HepG2 (cell line): ENCODE results near the gene AGBL2. TPM values are rescaled to one million over a fixed set of nuclear protein-coding genes. Genes with fewer than 3 reads are reported as not detected.

Experiments
- AKNA ChIP-seq: sonication (generic); formaldehyde crosslinking; IDR thresholded peaks from 2 replicates; pipeline ENCODE4 v1.4.0; 2020; ENCODE audit warnings: missing genetic modification reagents, borderline replicate concordance
- CBX5 ChIP-seq: sonication (generic); formaldehyde crosslinking; IDR thresholded peaks from 2 replicates; pipeline ENCODE4 v1.4.0; 2020; ENCODE audit warnings: missing genetic modification reagents, borderline replicate concordance
- DRAP1 ChIP-seq: IDR thresholded peaks from 2 replicates; pipeline ENCODE4 v1.6.1; 2016; ENCODE audit warnings: missing genetic modification reagents, missing compliant biosample characterization
- ETS1 ChIP-seq: sonication (generic); formaldehyde crosslinking; IDR thresholded peaks from 2 replicates; pipeline ENCODE4 v1.4.0; 2020; ENCODE audit warnings: missing genetic modification reagents
- KLF9 ChIP-seq: IDR thresholded peaks from 2 replicates; pipeline ENCODE4 v1.6.1; 2016; ENCODE audit warnings: low read depth
- MIXL1 ChIP-seq: IDR thresholded peaks from 2 replicates; pipeline ENCODE4 v1.6.1; 2016
- NCOA2 ChIP-seq: sonication (generic); formaldehyde crosslinking; IDR thresholded peaks from 2 replicates; pipeline ENCODE4 v1.8.0; 2022; ENCODE audit warnings: inconsistent platforms
- RAD21 ChIP-seq: fragments of 450-650 bp; formaldehyde crosslinking; IDR thresholded peaks from 2 replicates; pipeline ENCODE4 v1.5.0; 2020; ENCODE audit warnings: mild to moderate bottlenecking
- RFXAP ChIP-seq: sonication (generic); formaldehyde crosslinking; IDR thresholded peaks from 2 replicates; pipeline ENCODE4 v1.4.0; 2020; ENCODE audit warnings: missing genetic modification reagents, borderline replicate concordance
- ZFX ChIP-seq: sonication (generic); formaldehyde crosslinking; IDR thresholded peaks from 2 replicates; pipeline ENCODE4 v1.4.0; 2020; ENCODE audit warnings: mild to moderate bottlenecking, low read depth, missing genetic modification reagents, moderate library complexity
- ZNF276 ChIP-seq: sonication (generic); formaldehyde crosslinking; IDR thresholded peaks from 2 replicates; pipeline ENCODE4 v1.4.0; 2020; ENCODE audit warnings: mild to moderate bottlenecking, low read depth, missing genetic modification reagents
- ZNF354B ChIP-seq: sonication (generic); formaldehyde crosslinking; IDR thresholded peaks from 2 replicates; pipeline ENCODE4 v1.8.0; 2022; ENCODE audit warnings: mild to moderate bottlenecking, missing genetic modification reagents
- ZNF772 ChIP-seq: sonication (generic); formaldehyde crosslinking; IDR thresholded peaks from 2 replicates; pipeline ENCODE4 v1.5.0; 2020; ENCODE audit warnings: mild to moderate bottlenecking, missing genetic modification reagents
- polyA plus RNA-seq, 8 experiments: library from polyadenylated mRNA; depleted of rRNA in 3 of 8; stranded (reverse) in 7 of 8; unstranded in 1 of 8; fragments of >200 nt; fragmentation: Illumina TruSeq in 4 of 8; extraction: Trizol in 4 of 8; gene quantifications; 2 replicates each; pipeline versions ENCODE4 v1.2.1 to v1.2.3, GENCODE V29; 2011 to 2016; ENCODE audit warnings: low read depth in 4 of 8, missing spikeins in 1 of 8, mixed read lengths in 1 of 8; ENCODE audit not compliant: insufficient read depth in 1 of 8
- total RNA-seq, 5 experiments: library from RNA; depleted of rRNA; stranded (reverse); fragments of >200 nt; fragmentation: Illumina TruSeq; extraction: Trizol; gene quantifications; 2 replicates each; pipeline ENCODE4 v1.2.3, GENCODE V29; 2016; ENCODE audit warnings: low read depth in 1 of 5
- TF ChIP-seq, protein P1 (sequence below): sonication (generic); formaldehyde crosslinking; IDR thresholded peaks from 2 replicates; pipeline ENCODE4 v1.5.0; 2020; ENCODE audit warnings: mild to moderate bottlenecking, missing genetic modification reagents, moderate library complexity

AGBL2 gene
- total and polyA plus RNA-seq, 2 of the 13 experiments (the other 11 are each of a cell fraction or from before 2014, with no cell fraction given): 1.6 to 5.7 TPM

DNA sequence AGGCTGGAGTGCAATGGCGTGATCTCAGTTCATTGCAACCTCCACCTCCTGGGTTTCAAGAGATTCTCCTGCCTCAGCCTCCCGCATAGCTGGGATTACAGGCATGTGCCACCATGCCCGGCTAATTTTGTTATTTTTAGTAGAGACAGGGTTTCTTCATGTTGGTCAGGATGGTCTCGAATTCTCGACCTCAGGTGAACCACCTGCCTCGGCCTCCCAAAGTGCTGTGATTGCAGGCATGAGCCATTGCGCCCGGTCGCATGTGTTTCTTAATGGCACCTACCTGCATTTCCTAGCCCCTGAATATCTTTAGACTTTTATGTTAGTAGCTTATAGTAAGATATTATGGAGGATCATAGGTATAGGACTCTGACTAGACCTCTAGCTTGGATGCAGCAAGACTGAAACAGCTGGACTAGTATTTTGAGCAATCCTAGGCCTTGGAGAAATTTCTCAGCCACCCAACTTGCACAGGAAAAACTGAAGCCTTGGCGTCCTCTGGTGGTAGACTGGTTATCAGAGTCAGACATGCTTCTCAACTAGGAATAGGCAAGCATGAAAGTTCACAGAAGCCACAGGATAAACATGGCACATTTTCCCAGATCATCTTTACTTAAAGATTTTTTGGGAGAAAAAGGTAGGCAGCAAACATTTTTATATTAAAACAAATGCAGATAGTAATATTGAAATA is 98.3 kb downstream of the AGBL2 start (continued):
- TF ChIP-seq ZNF276 (CRISPR knock-in tag) (no peak), DRAP1 (CRISPR knock-in tag) (no peak), CBX5 (no peak), ZNF354B (CRISPR knock-in tag) (no peak), ETS1 (no peak), ZNF772 (CRISPR knock-in tag) (no peak), AKNA (CRISPR knock-in tag) (no peak), ZFX (CRISPR knock-in tag) (peak; percentile 26; the same call in 1 of the 2 replicates), RAD21 (CRISPR knock-in tag) (peak; percentile 70; the same call in 1 of the 2 replicates), RFXAP (CRISPR knock-in tag) (0 out of 2 replicates have a peak, but pooled peaks have one; percentile 24), MIXL1 (CRISPR knock-in tag) (no peak), NCOA2 (CRISPR knock-in tag) (no peak), KLF9 (no peak)
- TF ChIP-seq, protein P1, sequence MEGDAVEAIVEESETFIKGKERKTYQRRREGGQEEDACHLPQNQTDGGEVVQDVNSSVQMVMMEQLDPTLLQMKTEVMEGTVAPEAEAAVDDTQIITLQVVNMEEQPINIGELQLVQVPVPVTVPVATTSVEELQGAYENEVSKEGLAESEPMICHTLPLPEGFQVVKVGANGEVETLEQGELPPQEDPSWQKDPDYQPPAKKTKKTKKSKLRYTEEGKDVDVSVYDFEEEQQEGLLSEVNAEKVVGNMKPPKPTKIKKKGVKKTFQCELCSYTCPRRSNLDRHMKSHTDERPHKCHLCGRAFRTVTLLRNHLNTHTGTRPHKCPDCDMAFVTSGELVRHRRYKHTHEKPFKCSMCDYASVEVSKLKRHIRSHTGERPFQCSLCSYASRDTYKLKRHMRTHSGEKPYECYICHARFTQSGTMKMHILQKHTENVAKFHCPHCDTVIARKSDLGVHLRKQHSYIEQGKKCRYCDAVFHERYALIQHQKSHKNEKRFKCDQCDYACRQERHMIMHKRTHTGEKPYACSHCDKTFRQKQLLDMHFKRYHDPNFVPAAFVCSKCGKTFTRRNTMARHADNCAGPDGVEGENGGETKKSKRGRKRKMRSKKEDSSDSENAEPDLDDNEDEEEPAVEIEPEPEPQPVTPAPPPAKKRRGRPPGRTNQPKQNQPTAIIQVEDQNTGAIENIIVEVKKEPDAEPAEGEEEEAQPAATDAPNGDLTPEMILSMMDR: peak; percentile 85
